GM21515 (cell line): Measurements from ENCODE around the gene MOK.
"Not testable (repeated sequence)": the region's sequence is repeated elsewhere in the genome, so short reads cannot be mapped to it uniquely, and the experiment has no call there.

Experiments
- ATAC-seq: cut with Tn5 transposase; IDR thresholded peaks from one replicate; pipeline ENCODE4 v1.9.1; 2021; ENCODE audit not compliant: unreplicated experiment

Gene MOK

GRCh38 chr14:102249981-102250380 is 55.0 kb downstream of the MOK start:
- ATAC-seq = no peak

DNA sequence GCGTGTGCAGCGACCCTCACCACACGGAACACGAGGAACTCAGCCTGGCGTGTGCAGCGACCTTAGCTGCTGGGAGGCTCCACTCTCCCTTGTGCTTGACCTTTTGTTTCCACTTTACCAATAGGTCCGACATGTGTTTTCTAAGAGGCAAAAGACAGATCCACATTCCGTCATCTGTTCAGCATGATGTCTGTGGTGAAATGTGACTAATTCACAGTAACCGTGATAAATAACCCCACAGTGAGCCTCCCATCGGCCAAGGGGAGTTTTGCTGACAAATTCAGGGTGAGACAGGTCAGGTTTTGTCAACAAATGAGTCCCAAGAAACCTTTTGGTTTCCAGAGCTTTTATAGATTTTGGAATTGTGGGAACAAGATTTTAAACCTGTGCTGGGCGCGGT is 55.9 kb downstream of the MOK start:
- no peak for ATAC-seq

DNA sequence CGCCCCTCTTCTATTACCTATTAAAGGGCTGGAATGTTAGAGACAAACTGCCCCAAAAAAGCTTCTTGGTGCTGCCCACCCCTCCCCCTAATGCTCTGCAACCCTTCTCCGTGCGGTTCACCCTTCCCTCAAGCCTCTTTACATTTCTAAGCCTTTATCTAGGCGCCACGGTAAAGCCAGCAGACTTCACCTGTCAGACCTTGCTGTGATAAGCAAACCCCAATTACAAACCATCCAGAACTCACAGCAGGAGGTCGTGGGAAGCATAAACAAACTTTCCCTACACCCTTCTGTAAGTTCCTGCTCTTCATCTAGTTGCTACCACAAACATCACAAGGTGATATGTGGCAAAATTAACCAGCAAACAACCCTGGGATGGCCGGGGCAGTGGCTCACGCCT is 56.8 kb downstream of the MOK start:
- ATAC-seq = no peak

DNA sequence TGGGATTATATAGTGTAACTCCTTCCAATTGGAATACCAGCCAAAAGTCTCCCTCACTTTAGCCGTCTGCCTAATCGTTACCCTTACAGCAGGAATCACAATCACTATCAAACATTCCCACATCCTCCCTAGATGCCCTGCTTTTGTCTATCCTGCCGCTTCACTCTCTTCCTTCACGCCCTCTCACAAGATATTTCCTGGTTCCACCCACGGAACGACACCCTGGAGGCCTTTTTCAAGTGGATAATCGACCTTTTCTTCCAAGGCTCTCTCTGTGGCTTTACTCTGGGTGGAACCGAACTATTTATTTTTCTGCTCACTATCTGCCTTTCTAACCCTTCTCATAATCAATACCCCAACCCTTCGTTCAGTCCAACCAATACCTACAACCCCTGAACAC is 58.9 kb downstream of the MOK start:
- no peak for ATAC-seq

- ATAC-seq = not testable (repeated sequence)
Observed at GRCh38 chr14:102243795-102244194, 61.2 kb downstream of the MOK start.

GRCh38 chr14:102241147-102241546 is 63.8 kb downstream of the MOK start:
- no peak for ATAC-seq

DNA sequence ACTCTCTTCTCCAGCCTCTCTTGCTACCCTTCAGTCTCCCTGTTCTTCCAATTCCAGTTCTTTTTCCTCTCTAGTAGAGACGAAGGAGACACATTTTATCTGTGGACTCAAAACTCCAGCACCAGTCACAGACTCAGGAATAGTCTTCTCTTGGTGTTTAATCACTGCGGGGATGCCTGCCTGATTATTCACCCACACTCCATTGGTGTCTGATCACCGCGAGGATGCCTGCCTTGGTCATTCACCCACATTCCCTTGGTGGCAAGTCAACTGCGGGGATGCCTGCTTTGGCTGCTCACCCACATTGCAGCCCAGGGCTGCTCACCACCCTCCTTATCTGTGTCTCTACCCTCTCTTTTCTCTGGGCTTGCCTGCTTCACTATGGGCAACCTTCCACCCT is 64.5 kb downstream of the MOK start:
- ATAC-seq = not testable (repeated sequence)

DNA sequence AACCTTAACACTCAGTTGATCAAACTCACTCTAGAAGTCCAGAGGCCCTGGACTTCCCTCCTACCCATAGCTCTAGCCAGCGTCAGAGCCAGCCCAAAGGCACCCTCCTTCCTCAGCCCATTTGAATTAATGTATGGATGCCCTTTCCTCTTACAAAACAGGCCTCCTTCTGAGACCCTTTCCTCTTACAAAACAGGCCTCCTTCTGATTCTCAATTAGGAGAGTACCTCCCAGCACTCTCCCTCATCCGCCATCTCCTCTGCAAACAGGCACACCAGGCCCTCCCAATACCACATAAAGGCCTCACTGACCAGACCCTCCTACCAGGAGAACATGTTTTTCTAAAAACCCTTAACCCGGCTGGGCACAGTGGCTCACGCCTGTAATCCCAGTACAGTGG is 65.7 kb downstream of the MOK start:
- no peak for ATAC-seq

- ATAC-seq = no peak
Observed at GRCh38 chr14:102238766-102239165, 66.2 kb downstream of the MOK start.

- ATAC-seq = no peak
Observed at GRCh38 chr14:102238131-102238530, 66.8 kb downstream of the MOK start.

DNA sequence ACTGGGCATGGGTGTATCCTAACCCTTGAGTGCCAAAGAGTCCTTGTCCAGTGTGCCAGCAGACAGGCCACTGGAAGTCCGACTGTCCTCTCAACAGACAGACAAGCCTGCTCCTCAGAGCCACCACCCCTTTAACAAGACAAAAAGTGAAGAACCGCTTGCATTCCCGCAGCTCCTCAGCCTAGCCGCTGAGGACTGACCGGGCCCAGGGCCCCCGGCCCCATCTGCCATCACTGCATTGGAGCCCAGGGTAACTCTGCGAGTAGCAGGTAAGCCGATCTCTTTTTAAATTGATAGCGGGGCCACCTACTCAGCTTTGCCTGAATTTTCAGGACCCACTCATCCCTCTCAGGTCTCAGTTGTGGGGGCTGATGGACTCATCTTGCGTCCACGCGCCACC is 68.9 kb downstream of the MOK start:
- no peak for ATAC-seq

- ATAC-seq = peak; percentile 83
Observed at GRCh38 chr14:102235275-102235897, 69.6 kb downstream of the MOK start.

DNA sequence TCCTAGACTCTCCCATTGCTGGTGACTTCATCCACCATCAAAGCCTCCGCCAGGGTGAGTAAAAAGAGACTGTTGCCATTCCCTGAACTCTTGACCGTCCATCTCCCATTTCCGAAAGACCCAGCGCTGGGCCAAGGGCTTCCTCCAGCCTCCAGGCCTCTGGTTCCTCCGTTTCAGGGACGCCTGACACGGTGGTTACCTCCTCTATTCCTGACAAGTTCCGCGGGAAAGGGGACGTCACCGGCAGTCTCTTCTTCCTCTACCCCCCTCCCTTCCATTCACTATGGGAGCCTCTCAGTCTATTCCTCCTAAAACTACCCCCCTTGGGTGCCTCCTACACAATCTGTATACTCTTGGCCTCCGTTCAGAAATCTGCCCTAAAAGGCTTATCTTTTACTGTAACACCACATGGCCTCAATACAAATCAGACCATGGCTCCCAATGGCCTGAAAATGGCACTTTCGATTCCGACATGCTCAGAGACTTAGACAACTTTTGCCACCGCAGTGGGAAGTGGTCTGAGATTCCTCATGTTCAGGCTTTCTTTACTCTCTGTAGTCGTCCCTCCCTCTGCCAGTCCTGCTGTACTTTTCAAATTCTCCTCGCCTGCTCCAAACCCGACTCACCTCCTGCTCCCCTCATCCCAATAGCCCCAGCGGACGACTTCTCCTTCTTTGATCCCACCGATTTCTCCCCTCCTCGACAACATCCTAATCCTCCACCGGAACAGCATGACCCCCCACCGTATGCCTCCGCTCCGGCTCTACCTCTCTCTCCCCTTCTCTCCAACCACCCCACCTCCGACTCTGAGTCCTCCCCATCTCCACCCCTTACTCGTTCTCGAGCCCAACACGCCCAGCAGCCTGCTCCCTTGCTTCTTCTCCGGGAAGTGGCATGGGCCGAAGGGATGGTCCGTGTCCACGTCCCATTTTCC is 70.4 kb downstream of the MOK start:
- ATAC-seq = no peak

DNA sequence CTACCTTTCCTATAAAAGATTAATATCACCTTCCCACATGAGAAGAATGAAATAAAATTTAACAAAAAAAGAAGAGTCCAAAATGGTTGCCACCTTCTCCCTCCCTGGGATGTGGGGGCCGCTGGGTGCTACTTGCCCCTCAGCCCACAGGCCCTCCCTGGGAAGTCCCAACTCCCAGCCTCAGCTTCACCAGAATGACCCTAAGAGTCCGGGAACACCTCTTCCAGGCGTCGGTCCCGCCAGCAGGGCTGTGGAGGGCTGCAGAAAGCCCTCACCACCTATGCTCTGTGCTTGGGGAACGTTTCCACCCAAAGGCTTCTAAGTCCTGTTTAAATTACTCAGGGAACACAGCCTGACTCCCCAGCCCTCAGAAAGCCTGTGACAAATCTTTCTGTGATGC is 71.9 kb downstream of the MOK start:
- no peak for ATAC-seq

DNA sequence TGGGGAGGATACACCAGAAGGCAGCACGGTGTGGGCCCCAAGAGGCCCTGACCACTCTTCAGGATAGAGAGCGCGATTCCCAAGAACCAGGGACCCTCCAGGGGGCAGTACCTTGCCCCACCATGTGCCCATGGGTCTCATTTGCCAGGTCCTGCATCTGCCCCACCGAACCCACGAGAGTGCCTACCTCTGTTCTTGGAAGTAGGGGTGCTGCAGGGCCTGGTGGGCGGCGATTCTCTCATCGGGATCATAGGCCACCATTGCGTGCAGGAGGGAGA is 72.7 kb downstream of the MOK start:
- no peak for ATAC-seq

GRCh38 chr14:102231476-102232347 is 73.3 kb downstream of the MOK start:
- ATAC-seq = no peak

- ATAC-seq = no peak
Observed at GRCh38 chr14:102230481-102231210, 74.3 kb downstream of the MOK start.

- no peak for ATAC-seq
Observed at GRCh38 chr14:102229739-102230092, 75.2 kb downstream of the MOK start.

DNA sequence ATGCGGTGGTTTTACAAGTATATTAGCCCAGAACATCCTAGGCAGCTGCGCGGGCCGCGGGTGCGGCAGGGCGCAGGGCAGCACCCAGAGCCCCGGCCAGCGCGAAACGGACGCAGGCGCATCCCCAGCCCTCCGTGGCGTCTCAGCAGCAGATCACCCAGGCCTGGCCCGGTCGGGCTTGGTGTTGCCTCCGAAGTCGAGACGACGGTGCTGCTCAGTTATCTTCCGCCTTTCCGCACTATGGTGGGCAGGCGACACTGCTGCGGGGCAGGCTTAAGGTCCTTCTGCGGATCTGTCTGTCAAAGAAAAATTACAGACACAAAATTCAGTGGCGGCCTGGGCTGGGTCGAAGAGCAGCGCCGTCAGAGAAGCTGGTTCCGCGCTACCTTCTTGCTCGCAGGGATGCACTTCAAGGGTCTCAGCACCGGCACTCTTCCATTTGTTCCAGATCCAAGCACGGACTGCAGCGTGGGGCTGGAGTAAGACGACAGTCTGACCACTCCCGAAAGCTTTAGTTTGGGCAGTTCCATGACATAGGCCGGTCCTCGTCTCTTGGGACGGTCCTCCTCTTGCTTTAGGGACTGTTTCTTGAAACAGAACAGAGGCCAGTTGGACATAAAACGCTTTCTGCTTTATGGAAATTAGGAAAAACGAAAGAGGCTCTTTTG is 75.8 kb downstream of the MOK start:
- no peak for ATAC-seq

DNA sequence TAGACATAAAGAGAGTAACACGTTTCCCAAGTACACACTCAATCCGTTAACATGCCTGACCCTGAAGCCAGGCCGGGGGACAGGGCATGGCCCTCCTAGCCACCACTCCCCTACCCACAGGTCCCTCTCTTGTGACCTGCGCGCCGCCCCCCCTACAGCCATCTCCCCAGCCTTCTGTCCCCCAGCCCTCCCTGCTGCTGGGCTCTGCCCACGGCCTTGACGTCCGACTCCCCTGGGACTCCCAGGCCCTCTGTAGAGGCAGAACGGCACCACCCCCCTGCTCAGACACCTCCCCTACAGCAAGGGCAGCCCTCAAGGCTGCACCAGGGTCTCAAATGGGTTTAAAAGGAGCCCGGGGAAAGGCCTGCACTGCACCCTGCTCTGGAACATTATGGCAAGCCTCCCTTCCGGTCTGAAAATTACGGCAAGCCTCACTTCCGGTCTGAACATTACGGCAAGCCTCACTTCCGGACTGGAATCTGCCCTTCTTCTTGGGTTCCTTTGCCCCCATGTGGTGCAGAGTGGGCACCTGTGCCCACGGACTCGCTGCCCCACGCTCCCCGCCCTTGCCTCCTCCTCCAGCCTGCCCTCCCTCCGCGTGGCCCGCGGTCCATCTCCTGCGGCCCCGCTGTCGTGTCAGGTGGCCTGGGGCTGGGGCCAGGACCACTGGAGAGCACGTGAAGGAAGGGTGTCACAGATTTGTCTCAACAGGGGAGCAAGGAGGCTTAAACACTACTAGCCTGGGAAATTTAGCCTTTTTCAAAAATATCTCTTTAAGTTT is 77.6 kb downstream of the MOK start:
- ATAC-seq = no peak
